OCI-LY7 (cell line): Measurements from ENCODE around the gene CNKSR3. TPM values are rescaled to one million over a fixed set of nuclear protein-coding genes. Genes with fewer than 3 reads are reported as not detected.

Experiments
- BruUV-seq: library from RNA; stranded (reverse); fragments of 400-500 nt; replicated peaks from 2 replicates; lab custom pipeline; 2021; lab: Mats Ljungman, UMichigan
- CTCF ChIA-PET: fragments of 300-600 bp; sonication (Branson Sonifier 250); formaldehyde crosslinking; loops from one replicate; lab custom pipeline; 2022; ENCODE audit warnings: antibody characterized with exemption; ENCODE audit not compliant: unreplicated experiment; lab: Charles Lee
- POLR2A ChIA-PET: fragments of 300-600 bp; sonication (Branson Sonifier 250); formaldehyde crosslinking; loops from one replicate; lab custom pipeline; 2022; ENCODE audit warnings: antibody characterized with exemption; lab: Charles Lee
- DNase-seq: peaks from one replicate; pipeline ENCODE4 v3.0.0-alpha.2; 2015; ENCODE audit warnings: low spot score
- H2AFZ ChIP-seq: fragments of 200-600 bp; sonication (generic), shearing (Covaris generic); 2 replicates; pipeline ENCODE4 v1.6.1; 2014; ENCODE audit warnings: mild to moderate bottlenecking, antibody characterized with exemption, low read length, moderate library complexity
- H3K27ac ChIP-seq: fragments of 200-600 bp; sonication (generic); 2 replicates; pipeline ENCODE4 v1.5.1; 2014; ENCODE audit warnings: mixed run types, low read depth, mild to moderate bottlenecking, moderate library complexity, low read length, inconsistent platforms; ENCODE audit not compliant: poor library complexity, severe bottlenecking
- H3K36me3 ChIP-seq: fragments of 200-600 bp; sonication (generic); 2 replicates; pipeline ENCODE4 v1.6.1; 2014; ENCODE audit warnings: mild to moderate bottlenecking, antibody characterized with exemption, low read length, moderate library complexity, mixed read lengths; ENCODE audit not compliant: insufficient read depth
- H3K4me1 ChIP-seq: fragments of 200-600 bp; sonication (generic); 2 replicates; pipeline ENCODE4 v1.5.1; 2014; ENCODE audit warnings: mild to moderate bottlenecking, low read length; ENCODE audit not compliant: insufficient read depth, poor library complexity, severe bottlenecking
- H3K4me2 ChIP-seq: fragments of 200-600 bp; sonication (generic); 2 replicates; pipeline ENCODE4 v1.6.1; 2014; ENCODE audit warnings: mild to moderate bottlenecking, low read length
- H3K4me3 ChIP-seq: fragments of 200-600 bp; sonication (generic); 2 replicates; pipeline ENCODE4 v1.5.1; 2014; ENCODE audit warnings: mild to moderate bottlenecking, low read depth, low read length; ENCODE audit not compliant: poor library complexity, severe bottlenecking
- H3K79me2 ChIP-seq: fragments of 200-600 bp; sonication (generic); 2 replicates; pipeline ENCODE4 v1.6.1; 2016; ENCODE audit warnings: low read depth, mild to moderate bottlenecking, low read length, moderate library complexity, mixed read lengths; ENCODE audit not compliant: insufficient read depth
- H3K9me2 ChIP-seq: fragments of 200-600 bp; sonication (generic); 2 replicates; pipeline ENCODE4 v1.6.1; 2016; ENCODE audit warnings: mild to moderate bottlenecking, low read length, mixed read lengths; ENCODE audit not compliant: insufficient read depth
- H3K9me3 ChIP-seq: fragments of 200-600 bp; sonication (generic); 2 replicates; pipeline ENCODE4 v1.6.1; 2014; ENCODE audit warnings: mild to moderate bottlenecking, mixed run types, low read length, mixed read lengths
- H4K20me1 ChIP-seq: fragments of 200-600 bp; sonication (generic); 2 replicates; pipeline ENCODE4 v1.6.1; 2014; ENCODE audit warnings: mild to moderate bottlenecking, antibody characterized with exemption, low read length, moderate library complexity, mixed read lengths; ENCODE audit not compliant: insufficient read depth
- CTCF ChIP-seq: fragments of 200-600 bp; sonication (generic); conservative IDR thresholded peaks from 2 replicates; pipeline ENCODE4 v1.5.1; 2014; ENCODE audit warnings: mild to moderate bottlenecking, antibody characterized with exemption, low read length, moderate library complexity, mixed read lengths
- EZH2phosphoT487 ChIP-seq: fragments of 200-600 bp; sonication (generic); IDR thresholded peaks from 2 replicates; pipeline ENCODE4 v1.6.1; 2018; ENCODE audit warnings: low read depth, borderline replicate concordance, mild to moderate bottlenecking, mixed run types, antibody characterized with exemption, low read length, moderate library complexity, mixed read lengths
- intact Hi-C: fragments of 100-400 bp; cut with micrococcal nuclease; formaldehyde crosslinking; loops from one replicate; pipeline ENCODE4 v1.10.0; 2022; ENCODE audit not compliant: unreplicated experiment
- small RNA-seq: library from RNA; depleted of rRNA; stranded (forward); fragments of <200 nt; gene quantifications from one replicate; pipeline ENCODE3, GENCODE V24; 2014
- total RNA-seq, 2 experiments: library from RNA; depleted of rRNA in 1 of 2; stranded (reverse); fragments of >200 nt in 1 of 2; shearing (Covaris generic) in 1 of 2; gene quantifications; 2 replicates each; pipeline ENCODE4 v1.2.3, GENCODE V29; 2014 to 2022

Gene CNKSR3
- total RNA-seq, 2 experiments from 2014 or later = not detected

DNA sequence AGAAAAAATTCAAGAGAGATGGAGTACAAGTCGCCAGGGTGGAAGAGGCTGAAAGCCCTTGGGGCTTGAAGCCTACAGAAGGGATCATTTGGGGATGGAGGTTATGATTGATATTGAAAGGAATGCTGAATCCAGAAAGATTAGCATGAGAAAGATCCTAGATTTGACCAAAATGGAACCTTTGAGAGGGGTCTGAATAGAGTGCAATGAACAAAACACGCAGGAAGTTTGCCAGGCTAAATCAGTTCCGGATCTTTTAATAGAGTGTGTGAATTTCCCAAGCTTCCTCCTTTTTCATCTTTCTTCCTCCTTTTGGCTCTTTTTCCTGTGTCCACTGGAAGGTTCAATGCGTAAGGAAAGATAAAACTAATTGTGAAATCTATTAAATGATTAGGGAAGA is 169.1 kb downstream of the CNKSR3 start:
- Histone ChIP-seq H4K20me1 (no peaks in the 10 kb centered on the region), H3K4me1 (no peaks in the 10 kb centered on the region), H3K36me3 (no peaks in the 10 kb centered on the region), H3K79me2 (no peaks in the 10 kb centered on the region), H2AFZ (no peak overlapping the region), H3K9me2 (no peaks in the 10 kb centered on the region), H3K9me3 (no peaks in the 10 kb centered on the region), H3K27ac (no peak overlapping the region), H3K4me3 (no peak overlapping the region), H3K4me2 (no peak overlapping the region)
- CTCF ChIA-PET = no interaction called here
- BruUV-seq = no TSS peak
- intact Hi-C loops = no loop called here
- DNase-seq = no peak
- POLR2A ChIA-PET = no interaction called here
- no peak for TF ChIP-seq CTCF
- TF ChIP-seq EZH2phosphoT487 = no peak

Small RNA genes within 50 kb of the gene (small RNA-seq; reads per million reads assigned to genes)
- not detected for gene AL357075.2

Other genes starting within 250 kb of the CNKSR3 start
- gene IPCEF1, start 153.9 kb downstream of the CNKSR3 start, total RNA-seq (2014; rRNA removed; shearing (Covaris generic)) = not detected in 2 replicates
- gene IPCEF1, start 153.9 kb downstream of the CNKSR3 start, total RNA-seq (2022) = not detected in 2 replicates
- gene SCAF8, start 222.7 kb upstream of the CNKSR3 start, total RNA-seq (2014; rRNA removed; shearing (Covaris generic)) = 23.9 and 25.8 TPM in 2 replicates
- 47.0 and 50.0 TPM in 2 replicates for gene SCAF8, start 222.7 kb upstream of the CNKSR3 start, total RNA-seq (2022)